ENCODE data around the gene FOXP1.

The FOXP1 gene

GRCh38 chr3:71583566-71584393 lies at the start of gene FOXP1:
FOXP1 (minus strand) TSS chr3:71583728; CDS start chr3:71198381, 385,347 bp downstream.
- DNase-seq, result peak; percentile 76

GRCh38 chr3:71629711-71630110 lies 46.2 kb upstream of the FOXP1 start:
- DNase-seq, result no peak

GRCh38 chr3:71629289-71629688 lies 45.8 kb upstream of the FOXP1 start:
- peak; percentile 84 for DNase-seq

- peak; percentile 71 for DNase-seq
Observed at GRCh38 chr3:71628522-71628921, 45.0 kb upstream of the FOXP1 start.

GRCh38 chr3:71625676-71626075 lies 42.1 kb upstream of the FOXP1 start:
- no peak for DNase-seq

GRCh38 chr3:71621825-71622537 lies 38.5 kb upstream of the FOXP1 start:
- DNase-seq, result no peak

GRCh38 chr3:71618538-71618937 lies 35.0 kb upstream of the FOXP1 start:
- no peak for DNase-seq

- DNase-seq, result no peak
Observed at GRCh38 chr3:71616571-71617021, 33.1 kb upstream of the FOXP1 start.

- DNase-seq, result no peak
Observed at GRCh38 chr3:71614869-71615268, 31.3 kb upstream of the FOXP1 start.

- DNase-seq, result no peak
Observed at GRCh38 chr3:71614426-71614825, 30.9 kb upstream of the FOXP1 start.

- no peak for DNase-seq
Observed at GRCh38 chr3:71611099-71611498, 27.6 kb upstream of the FOXP1 start.

- DNase-seq, result no peak
Observed at GRCh38 chr3:71607364-71607763, 23.8 kb upstream of the FOXP1 start.

- DNase-seq, result no peak
Observed at GRCh38 chr3:71606582-71606981, 23.1 kb upstream of the FOXP1 start.

- DNase-seq, result peak; percentile 19
Observed at GRCh38 chr3:71602256-71602655, 18.7 kb upstream of the FOXP1 start.

- DNase-seq, result peak; percentile 89
Observed at GRCh38 chr3:71601811-71602210, 18.3 kb upstream of the FOXP1 start.

- peak; percentile 46 for DNase-seq
Observed at GRCh38 chr3:71600646-71601288, 17.2 kb upstream of the FOXP1 start.

- no peak for DNase-seq
Observed at GRCh38 chr3:71599416-71599815, 15.9 kb upstream of the FOXP1 start.

GRCh38 chr3:71598292-71598691 lies 14.8 kb upstream of the FOXP1 start:
- DNase-seq, result no peak

GRCh38 chr3:71597286-71597685 lies 13.8 kb upstream of the FOXP1 start:
- peak; percentile 37 for DNase-seq

- DNase-seq, result no peak
Observed at GRCh38 chr3:71593106-71593505, 9.6 kb upstream of the FOXP1 start.

GRCh38 chr3:71591101-71591500 lies 7.6 kb upstream of the FOXP1 start:
- peak; percentile 61 for DNase-seq

- no peak for DNase-seq
Observed at GRCh38 chr3:71589132-71589531, 5.6 kb upstream of the FOXP1 start.

- no peak for DNase-seq
Observed at GRCh38 chr3:71587958-71588357, 4.4 kb upstream of the FOXP1 start.

- DNase-seq, result no peak
Observed at GRCh38 chr3:71586810-71587242, 3.3 kb upstream of the FOXP1 start.
